Measurements from ENCODE around the gene CSNK1D.

DNA sequence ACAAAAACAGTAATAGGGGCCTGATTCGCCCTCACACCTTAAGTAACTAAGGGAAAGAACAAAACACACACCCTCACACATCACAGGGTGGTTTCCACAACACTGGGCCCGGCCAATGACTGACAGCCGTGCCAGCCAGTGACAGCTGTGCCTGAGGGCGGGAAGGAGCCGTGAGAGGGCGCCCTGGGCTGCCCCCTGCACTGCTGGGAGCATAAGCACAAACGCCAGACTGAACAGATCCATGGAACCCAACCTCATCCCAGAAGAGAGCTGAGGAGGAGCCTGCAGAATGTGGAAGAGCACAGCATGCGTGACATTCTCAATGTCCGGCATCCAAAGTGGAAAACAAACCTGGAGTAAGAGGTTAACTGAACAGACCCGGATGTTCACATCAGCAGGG is 16.0 kb downstream of the CSNK1D start:
- TF ChIP-seq CTCF (conservative IDR thresholded peaks at IDR 0.05; ENCODE audit: low read depth in 2 of 2) (no peak; a peak in 1 of 4 replicates), EZH2 (IDR thresholded peaks at IDR 0.05; ENCODE audit: low read depth, unreplicated experiment) (no peak), ETS1 (IDR thresholded peaks at IDR 0.05) (no peak), NANOG (IDR thresholded peaks at IDR 0.05; ENCODE audit: borderline replicate concordance) (no peak), POLR2AphosphoS5 (IDR thresholded peaks at IDR 0.05; ENCODE audit: low read depth) (no peak), CREB1 (CRISPR knock-in tag; IDR thresholded peaks at IDR 0.05; ENCODE audit: low read depth) (no peak), EZH2phosphoT487 (IDR thresholded peaks at IDR 0.05; ENCODE audit: unreplicated experiment) (no peak), REST (IDR thresholded peaks at IDR 0.05; ENCODE audit: unreplicated experiment) (no peak), JUNB (IDR thresholded peaks at IDR 0.05; ENCODE audit: unreplicated experiment) (no peak)
